Stomach (tissue), 4 donors: Measurements from ENCODE around the gene CTXN2.

ENCODE experiments used
- CTCF ChIP-seq, 7 experiments: fragments of 450-650 bp in 4 of 7; fragments of 200-600 bp in 3 of 7; sonication (generic) in 3 of 7; IDR thresholded peaks; one replicate each; pipeline ENCODE4 v1.5.1; 2016 to 2019; ENCODE audit warnings: antibody characterized with exemption in 7 of 7, control low read depth in 2 of 7, mild to moderate bottlenecking in 1 of 7
- EP300 ChIP-seq: sonication (generic); formaldehyde crosslinking; IDR thresholded peaks from one replicate; pipeline ENCODE4 v1.6.1; 2017; ENCODE audit warnings: antibody characterized with exemption
- POLR2A ChIP-seq, 4 donors: fragments of 450-650 bp; IDR thresholded peaks; one replicate each; pipeline ENCODE4 v1.6.1; 2016; ENCODE audit warnings: antibody characterized with exemption in 4 of 4, control low read depth in 2 of 4, mild to moderate bottlenecking in 1 of 4, moderate library complexity in 1 of 4

GRCh38 chr15:48190932-48191573 is 412 bp upstream of the CTXN2 start:
- no peak for TF ChIP-seq POLR2A (IDR thresholded peaks at IDR 0.05)
- TF ChIP-seq CTCF (IDR thresholded peaks at IDR 0.05) = no peak
- no peak for TF ChIP-seq EP300
